Endothelial cell of umbilical vein (primary cell): ENCODE data around the gene TMEM40.

Experiments used
- EZH2 ChIP-seq: IDR thresholded peaks from 2 replicates; pipeline ENCODE4 v1.6.1; 2012; ENCODE audit warnings: borderline replicate concordance, low read depth, mild to moderate bottlenecking, moderate library complexity, low read length, inconsistent platforms; ENCODE audit not compliant: severe bottlenecking
- GATA2 ChIP-seq: IDR thresholded peaks from 2 replicates; pipeline ENCODE4 v1.7.0; 2011; ENCODE audit warnings: low read depth, mild to moderate bottlenecking, moderate library complexity, mixed read lengths, low read length; ENCODE audit not compliant: insufficient read length, insufficient read depth
- JUN ChIP-seq: IDR thresholded peaks from 2 replicates; pipeline ENCODE4 v1.6.1; 2011; ENCODE audit warnings: borderline replicate concordance, low read depth; ENCODE audit not compliant: insufficient read length, insufficient read depth
- MYC ChIP-seq: IDR thresholded peaks from one replicate; pipeline ENCODE4 v1.6.1; 2011; ENCODE audit warnings: mild to moderate bottlenecking, low read depth, low read length
- POLR2A ChIP-seq: IDR thresholded peaks from 2 replicates; pipeline ENCODE4 v1.6.1; 2012; ENCODE audit warnings: low read depth, mild to moderate bottlenecking, control low read depth, low read length
- POLR2AphosphoS5 ChIP-seq: IDR thresholded peaks from 2 replicates; pipeline ENCODE4 v1.6.1; 2012; ENCODE audit warnings: low read depth, mild to moderate bottlenecking, control low read depth, low read length, moderate library complexity; ENCODE audit not compliant: insufficient read depth
- TF ChIP-seq, protein P1 (sequence below), 2 donors: IDR thresholded peaks; 1 replicate in 1 of 2; 2 replicates in 1 of 2; pipeline ENCODE4 v1.5.1; 2011; ENCODE audit warnings: low read length in 2 of 2, mild to moderate bottlenecking in 2 of 2, moderate library complexity in 2 of 2, control low read depth in 1 of 2, inconsistent platforms in 1 of 2, low read depth in 1 of 2; ENCODE audit not compliant: insufficient read depth in 1 of 2; ENCODE audit errors: extremely low read depth in 1 of 2
- TF ChIP-seq, protein P2 (sequence below): IDR thresholded peaks from 2 replicates; pipeline ENCODE4 v1.6.1; 2011; ENCODE audit not compliant: insufficient read depth, insufficient read length

DNA sequence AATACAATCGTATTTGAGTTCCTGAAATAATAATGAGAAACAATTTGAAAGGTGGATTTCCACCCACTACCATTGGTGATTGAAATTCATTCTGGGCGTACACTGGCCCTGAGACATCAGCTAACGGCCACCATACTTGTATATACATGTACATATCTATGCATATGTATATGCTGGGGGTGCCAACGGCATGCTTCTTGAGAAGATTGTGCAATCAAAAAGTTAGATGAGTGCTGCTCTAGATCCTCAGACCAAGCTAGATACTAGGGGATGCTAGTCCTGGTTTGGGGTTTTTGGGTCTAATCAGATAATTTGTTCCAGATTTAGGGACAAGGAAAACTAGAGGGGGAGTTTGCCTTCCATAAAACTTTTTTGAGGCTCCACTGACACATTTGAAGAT is 2.9 kb downstream of the TMEM40 start:
- TF ChIP-seq, protein P1, sequence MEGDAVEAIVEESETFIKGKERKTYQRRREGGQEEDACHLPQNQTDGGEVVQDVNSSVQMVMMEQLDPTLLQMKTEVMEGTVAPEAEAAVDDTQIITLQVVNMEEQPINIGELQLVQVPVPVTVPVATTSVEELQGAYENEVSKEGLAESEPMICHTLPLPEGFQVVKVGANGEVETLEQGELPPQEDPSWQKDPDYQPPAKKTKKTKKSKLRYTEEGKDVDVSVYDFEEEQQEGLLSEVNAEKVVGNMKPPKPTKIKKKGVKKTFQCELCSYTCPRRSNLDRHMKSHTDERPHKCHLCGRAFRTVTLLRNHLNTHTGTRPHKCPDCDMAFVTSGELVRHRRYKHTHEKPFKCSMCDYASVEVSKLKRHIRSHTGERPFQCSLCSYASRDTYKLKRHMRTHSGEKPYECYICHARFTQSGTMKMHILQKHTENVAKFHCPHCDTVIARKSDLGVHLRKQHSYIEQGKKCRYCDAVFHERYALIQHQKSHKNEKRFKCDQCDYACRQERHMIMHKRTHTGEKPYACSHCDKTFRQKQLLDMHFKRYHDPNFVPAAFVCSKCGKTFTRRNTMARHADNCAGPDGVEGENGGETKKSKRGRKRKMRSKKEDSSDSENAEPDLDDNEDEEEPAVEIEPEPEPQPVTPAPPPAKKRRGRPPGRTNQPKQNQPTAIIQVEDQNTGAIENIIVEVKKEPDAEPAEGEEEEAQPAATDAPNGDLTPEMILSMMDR (IDR thresholded peaks at IDR 0.05; ENCODE audit: extremely low read depth in 1 of 2, insufficient read depth in 1 of 2, low read depth in 1 of 2, low read length in 2 of 2) = no peak
- no peak for TF ChIP-seq POLR2A
- TF ChIP-seq, protein P2, sequence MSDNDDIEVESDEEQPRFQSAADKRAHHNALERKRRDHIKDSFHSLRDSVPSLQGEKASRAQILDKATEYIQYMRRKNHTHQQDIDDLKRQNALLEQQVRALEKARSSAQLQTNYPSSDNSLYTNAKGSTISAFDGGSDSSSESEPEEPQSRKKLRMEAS = no peak
- no peak for TF ChIP-seq EZH2
- no peak for TF ChIP-seq POLR2AphosphoS5
- TF ChIP-seq MYC = no peak
- TF ChIP-seq JUN = no peak
- no peak for TF ChIP-seq GATA2
